ENCODE measurements around the gene CADM2. TPM values are rescaled to one million over a fixed set of nuclear protein-coding genes. Genes with fewer than 3 reads are reported as not detected.

CADM2 gene
- total and polyA plus RNA-seq, 4 donors: 1.3 to 1.8 TPM; not detected in 2

GRCh38 chr3:85821130-85821756 is 862.5 kb downstream of the CADM2 start:
- Histone ChIP-seq H3K4me3 (ENCODE audit: low read length in 2 of 2) (no peak overlapping the region), H3K27ac (ENCODE audit: low read depth in 1 of 2, low read length in 2 of 2) (no peak overlapping the region), H3K36me3 (ENCODE audit: control insufficient read depth in 1 of 2, insufficient read depth in 2 of 2, low read length in 1 of 2) (no peaks in the 10 kb centered on the region), H3K9me3 (ENCODE audit: control insufficient read depth, low read length) (peaks cover 1% of the 10 kb centered on the region), H3K27me3 (ENCODE audit: control insufficient read depth in 1 of 2, insufficient read depth in 2 of 2, low read length in 1 of 2) (no peaks in the 10 kb centered on the region), H3K4me1 (ENCODE audit: control insufficient read depth in 1 of 2, insufficient read depth in 2 of 2, low read length in 2 of 2) (no peaks in the 10 kb centered on the region)
- ATAC-seq (ENCODE audit: low FRiP score) (no peak), DNase-seq (no peak)
- intact Hi-C loops (cut with DNase I): no loop called here
- 52 to 57% methylated on average over 1 of the region's 1 CpG for WGBS, 2 donors

GRCh38 chr3:85835857-85836440 is 877.2 kb downstream of the CADM2 start:
- no peak for ATAC-seq (ENCODE audit: low FRiP score)
- intact Hi-C loops (cut with DNase I): no loop called here
- H3K4me3 ChIP-seq (ENCODE audit: low read length in 2 of 2): no peak overlapping the region

GRCh38 chr3:85837402-85837801 is 878.6 kb downstream of the CADM2 start:
- Histone ChIP-seq H3K4me3 (ENCODE audit: low read length in 2 of 2) (no peak overlapping the region), H3K27me3 (ENCODE audit: control insufficient read depth in 1 of 2, insufficient read depth in 2 of 2, low read length in 1 of 2) (no peaks in the 10 kb centered on the region), H3K4me1 (ENCODE audit: control insufficient read depth in 1 of 2, insufficient read depth in 2 of 2, low read length in 2 of 2) (no peaks in the 10 kb centered on the region), H3K27ac (ENCODE audit: low read depth in 1 of 2, low read length in 2 of 2) (no peak overlapping the region), H3K36me3 (ENCODE audit: control insufficient read depth in 1 of 2, insufficient read depth in 2 of 2, low read length in 1 of 2) (no peaks in the 10 kb centered on the region), H3K9me3 (ENCODE audit: control insufficient read depth, low read length) (no peaks in the 10 kb centered on the region)
- intact Hi-C loops (cut with DNase I): no loop called here
- ATAC-seq (ENCODE audit: low FRiP score) (no peak), DNase-seq (no peak)
- WGBS, 2 donors: 79 to 84% methylated on average over 3 of the region's 3 CpGs

More at GRCh38 chr3:85835857-85836440, 877.2 kb downstream of the CADM2 start:
- H3K27me3 ChIP-seq (ENCODE audit: control insufficient read depth in 1 of 2, insufficient read depth in 2 of 2, low read length in 1 of 2): no peaks in the 10 kb centered on the region
- H3K9me3 ChIP-seq (ENCODE audit: control insufficient read depth, low read length): no peaks in the 10 kb centered on the region
- WGBS, 2 donors: 24 to 41% methylated on average over 1 of the region's 1 CpG
- H3K4me1 ChIP-seq (ENCODE audit: control insufficient read depth in 1 of 2, insufficient read depth in 2 of 2, low read length in 2 of 2): no peaks in the 10 kb centered on the region
- no peaks in the 10 kb centered on the region for H3K36me3 ChIP-seq (ENCODE audit: control insufficient read depth in 1 of 2, insufficient read depth in 2 of 2, low read length in 1 of 2)
- H3K27ac ChIP-seq (ENCODE audit: low read depth in 1 of 2, low read length in 2 of 2): no peak overlapping the region
- DNase-seq: no peak

- WGBS, 2 donors: 62 to 73% methylated on average over 1 of the region's 1 CpG
- no peak for ATAC-seq (ENCODE audit: low FRiP score)
Measured at GRCh38 chr3:85838921-85839320, 880.1 kb downstream of the CADM2 start.

GRCh38 chr3:85842081-85842480 is 883.3 kb downstream of the CADM2 start:
- intact Hi-C loops (cut with DNase I): no loop called here
- no peaks in the 10 kb centered on the region for H3K4me1 ChIP-seq (ENCODE audit: control insufficient read depth in 1 of 2, insufficient read depth in 2 of 2, low read length in 2 of 2)
- ATAC-seq (ENCODE audit: low FRiP score): no peak

More at GRCh38 chr3:85838921-85839320, 880.1 kb downstream of the CADM2 start:
- no peak for DNase-seq
- Histone ChIP-seq H3K4me3 (ENCODE audit: low read length in 2 of 2) (no peak overlapping the region), H3K4me1 (ENCODE audit: control insufficient read depth in 1 of 2, insufficient read depth in 2 of 2, low read length in 2 of 2) (no peaks in the 10 kb centered on the region), H3K27ac (ENCODE audit: low read depth in 1 of 2, low read length in 2 of 2) (no peak overlapping the region), H3K36me3 (ENCODE audit: control insufficient read depth in 1 of 2, insufficient read depth in 2 of 2, low read length in 1 of 2) (no peaks in the 10 kb centered on the region), H3K9me3 (ENCODE audit: control insufficient read depth, low read length) (no peaks in the 10 kb centered on the region), H3K27me3 (ENCODE audit: control insufficient read depth in 1 of 2, insufficient read depth in 2 of 2, low read length in 1 of 2) (no peaks in the 10 kb centered on the region)
- intact Hi-C loops (cut with DNase I): no loop called here

GRCh38 chr3:85846940-85847339 is 888.2 kb downstream of the CADM2 start:
- Histone ChIP-seq H3K27me3 (ENCODE audit: control insufficient read depth in 1 of 2, insufficient read depth in 2 of 2, low read length in 1 of 2) (no peaks in the 10 kb centered on the region), H3K4me1 (ENCODE audit: control insufficient read depth in 1 of 2, insufficient read depth in 2 of 2, low read length in 2 of 2) (no peaks in the 10 kb centered on the region), H3K36me3 (ENCODE audit: control insufficient read depth in 1 of 2, insufficient read depth in 2 of 2, low read length in 1 of 2) (no peaks in the 10 kb centered on the region), H3K27ac (ENCODE audit: low read depth in 1 of 2, low read length in 2 of 2) (no peak overlapping the region), H3K9me3 (ENCODE audit: control insufficient read depth, low read length) (no peaks in the 10 kb centered on the region), H3K4me3 (ENCODE audit: low read length in 2 of 2) (no peak overlapping the region)
- intact Hi-C loops (cut with DNase I): no loop called here
- DNase-seq (no peak), ATAC-seq (ENCODE audit: low FRiP score) (no peak)

More at GRCh38 chr3:85842081-85842480, 883.3 kb downstream of the CADM2 start:
- Histone ChIP-seq H3K9me3 (ENCODE audit: control insufficient read depth, low read length) (no peaks in the 10 kb centered on the region), H3K4me3 (ENCODE audit: low read length in 2 of 2) (no peak overlapping the region), H3K27me3 (ENCODE audit: control insufficient read depth in 1 of 2, insufficient read depth in 2 of 2, low read length in 1 of 2) (no peaks in the 10 kb centered on the region), H3K27ac (ENCODE audit: low read depth in 1 of 2, low read length in 2 of 2) (no peak overlapping the region), H3K36me3 (ENCODE audit: control insufficient read depth in 1 of 2, insufficient read depth in 2 of 2, low read length in 1 of 2) (no peaks in the 10 kb centered on the region)
- DNase-seq: no peak
- 37 to 46% methylated on average over 3 of the region's 3 CpGs for WGBS, 2 donors

GRCh38 chr3:85851071-85851470 is 892.3 kb downstream of the CADM2 start:
- Histone ChIP-seq H3K27ac (ENCODE audit: low read depth in 1 of 2, low read length in 2 of 2) (no peak overlapping the region), H3K27me3 (ENCODE audit: control insufficient read depth in 1 of 2, insufficient read depth in 2 of 2, low read length in 1 of 2) (no peaks in the 10 kb centered on the region), H3K4me1 (ENCODE audit: control insufficient read depth in 1 of 2, insufficient read depth in 2 of 2, low read length in 2 of 2) (no peaks in the 10 kb centered on the region), H3K4me3 (ENCODE audit: low read length in 2 of 2) (no peak overlapping the region), H3K9me3 (ENCODE audit: control insufficient read depth, low read length) (no peaks in the 10 kb centered on the region), H3K36me3 (ENCODE audit: control insufficient read depth in 1 of 2, insufficient read depth in 2 of 2, low read length in 1 of 2) (no peaks in the 10 kb centered on the region)
- DNase-seq: no peak
- intact Hi-C loops (cut with DNase I): no loop called here
- ATAC-seq (ENCODE audit: low FRiP score): no peak

- H3K27me3 ChIP-seq (ENCODE audit: control insufficient read depth in 1 of 2, insufficient read depth in 2 of 2, low read length in 1 of 2): no peaks in the 10 kb centered on the region
- DNase-seq: no peak
- 23 to 24% methylated on average over 2 of the region's 2 CpGs for WGBS, 2 donors
- no peak overlapping the region for H3K27ac ChIP-seq (ENCODE audit: low read depth in 1 of 2, low read length in 2 of 2)
- H3K4me1 ChIP-seq (ENCODE audit: control insufficient read depth in 1 of 2, insufficient read depth in 2 of 2, low read length in 2 of 2): no peaks in the 10 kb centered on the region
- no peaks in the 10 kb centered on the region for H3K9me3 ChIP-seq (ENCODE audit: control insufficient read depth, low read length)
- no peaks in the 10 kb centered on the region for H3K36me3 ChIP-seq (ENCODE audit: control insufficient read depth in 1 of 2, insufficient read depth in 2 of 2, low read length in 1 of 2)
- intact Hi-C loops (cut with DNase I): no loop called here
- H3K4me3 ChIP-seq (ENCODE audit: low read length in 2 of 2): no peak overlapping the region
- ATAC-seq (ENCODE audit: low FRiP score): no peak
Measured at GRCh38 chr3:85853805-85854204, 895.0 kb downstream of the CADM2 start.

- intact Hi-C loops (cut with DNase I): no loop called here
- Histone ChIP-seq H3K27me3 (ENCODE audit: control insufficient read depth in 1 of 2, insufficient read depth in 2 of 2, low read length in 1 of 2) (no peaks in the 10 kb centered on the region), H3K4me3 (ENCODE audit: low read length in 2 of 2) (no peak overlapping the region), H3K9me3 (ENCODE audit: control insufficient read depth, low read length) (no peaks in the 10 kb centered on the region), H3K4me1 (ENCODE audit: control insufficient read depth in 1 of 2, insufficient read depth in 2 of 2, low read length in 2 of 2) (no peaks in the 10 kb centered on the region), H3K36me3 (ENCODE audit: control insufficient read depth in 1 of 2, insufficient read depth in 2 of 2, low read length in 1 of 2) (no peaks in the 10 kb centered on the region), H3K27ac (ENCODE audit: low read depth in 1 of 2, low read length in 2 of 2) (no peak overlapping the region)
- no peak for ATAC-seq (ENCODE audit: low FRiP score)
- DNase-seq: no peak
Measured at GRCh38 chr3:85862893-85863455, 904.2 kb downstream of the CADM2 start.

Data from aorta (tissue), 5 donors.